ENCODE results near the gene DCX.

DNA sequence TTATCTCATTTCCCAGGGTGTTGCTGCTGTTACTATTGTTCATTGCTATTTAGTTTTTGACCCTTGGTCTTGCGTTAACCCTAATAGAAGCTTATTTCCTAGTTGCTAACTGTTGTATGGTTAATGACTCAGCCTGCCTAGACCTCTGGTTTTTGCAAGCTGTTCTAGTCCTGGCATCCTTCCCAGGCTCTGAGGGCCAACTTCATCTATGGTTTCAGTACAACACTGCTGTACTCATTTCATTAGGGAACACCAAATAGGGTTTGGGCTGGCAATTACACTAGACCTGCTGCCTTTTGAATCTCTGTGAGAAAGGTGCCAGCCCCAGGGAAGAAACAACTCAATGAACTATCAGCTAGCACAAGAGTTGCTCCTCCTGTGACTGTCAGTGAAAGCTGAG lies 59.6 kb downstream of the DCX start:
- TF ChIP-seq CTCF (conservative IDR thresholded peaks at IDR 0.05; ENCODE audit: low read depth in 2 of 2) = no peak
- TF ChIP-seq EZH2phosphoT487 (IDR thresholded peaks at IDR 0.05; ENCODE audit: unreplicated experiment) = no peak

Data from GM23338 (cell line).